A549 (cell line): ENCODE data around the gene GZMM.

Experiments used
- CTCF ChIP-seq: fragments of >200 bp; sonication (Bioruptor Twin); formaldehyde crosslinking; IDR thresholded peaks from 3 replicates; pipeline ENCODE4 v1.5.1; 2016
- POLR2A ChIP-seq: IDR thresholded peaks from 2 replicates; pipeline ENCODE4 v1.6.1; 2012; ENCODE audit warnings: mild to moderate bottlenecking, low read length

GRCh38 chr19:572743-573518 is 29.1 kb downstream of the GZMM start:
- TF ChIP-seq POLR2A, result no peak
- no peak for TF ChIP-seq CTCF
